H9 (cell line): ENCODE data around the gene MGAT4A. TPM values are rescaled to one million over a fixed set of nuclear protein-coding genes. Genes with fewer than 3 reads are reported as not detected.

Experiments
- DNase-seq: peaks from one replicate; pipeline ENCODE4 v3.0.0-alpha.2; 2017
- H2AFZ ChIP-seq: one replicate; pipeline ENCODE4 v1.6.1; 2013; ENCODE audit warnings: mild to moderate bottlenecking, low read length, control low read depth, moderate library complexity
- H2AK5ac ChIP-seq: 2 replicates; pipeline ENCODE4 v1.6.1; 2013; ENCODE audit warnings: low read length, control low read depth, mixed read lengths; ENCODE audit not compliant: insufficient read length
- H2BK120ac ChIP-seq: one replicate; pipeline ENCODE4 v1.6.1; 2013; ENCODE audit warnings: low read depth, mild to moderate bottlenecking, low read length, control low read depth, inconsistent platforms; ENCODE audit not compliant: poor library complexity, severe bottlenecking
- H2BK12ac ChIP-seq: 2 replicates; pipeline ENCODE4 v1.6.1; 2013; ENCODE audit warnings: low read length, control low read depth, mixed read lengths, low read depth; ENCODE audit not compliant: insufficient read length
- H2BK15ac ChIP-seq: 2 replicates; pipeline ENCODE4 v1.6.1; 2013; ENCODE audit warnings: low read depth, low read length, control low read depth
- H2BK20ac ChIP-seq: one replicate; pipeline ENCODE4 v1.6.1; 2013; ENCODE audit warnings: low read depth, mild to moderate bottlenecking, low read length, control low read depth, inconsistent platforms; ENCODE audit not compliant: poor library complexity, severe bottlenecking
- H2BK5ac ChIP-seq: 2 replicates; pipeline ENCODE4 v1.6.1; 2013; ENCODE audit warnings: low read length, control low read depth, mixed read lengths; ENCODE audit not compliant: insufficient read length
- H3K14ac ChIP-seq: 2 replicates; pipeline ENCODE4 v1.6.1; 2013; ENCODE audit warnings: low read length, control low read depth; ENCODE audit not compliant: insufficient read depth
- H3K18ac ChIP-seq: 2 replicates; pipeline ENCODE4 v1.6.1; 2013; ENCODE audit warnings: low read depth, mild to moderate bottlenecking, mixed read lengths, low read length, control low read depth; ENCODE audit not compliant: insufficient read length
- H3K23ac ChIP-seq: 2 replicates; pipeline ENCODE4 v1.6.1; 2013; ENCODE audit warnings: low read length, control low read depth, mixed read lengths, low read depth; ENCODE audit not compliant: insufficient read length
- H3K23me2 ChIP-seq: 2 replicates; pipeline ENCODE4 v1.6.1; 2013; ENCODE audit warnings: low read depth, mild to moderate bottlenecking, mixed read lengths, low read length, control low read depth; ENCODE audit not compliant: insufficient read length, poor library complexity, severe bottlenecking
- H3K27ac ChIP-seq: 2 replicates; pipeline ENCODE4 v1.5.1; 2013; ENCODE audit warnings: low read length, control low read depth, mixed read lengths, low read depth; ENCODE audit not compliant: insufficient read length
- H3K27me3 ChIP-seq: 2 replicates; pipeline ENCODE4 v1.6.1; 2013; ENCODE audit warnings: low read length, control low read depth, inconsistent platforms; ENCODE audit not compliant: insufficient read depth
- H3K4ac ChIP-seq: 2 replicates; pipeline ENCODE4 v1.6.1; 2013; ENCODE audit warnings: low read depth, mild to moderate bottlenecking, control low read depth, inconsistent platforms, low read length, moderate library complexity
- H3K4me1 ChIP-seq: 2 replicates; pipeline ENCODE4 v1.6.1; 2013; ENCODE audit warnings: low read length, control low read depth, inconsistent platforms; ENCODE audit not compliant: insufficient read depth
- H3K4me2 ChIP-seq: 2 replicates; pipeline ENCODE4 v1.6.1; 2013; ENCODE audit warnings: low read length, control low read depth, mixed read lengths; ENCODE audit not compliant: insufficient read length, insufficient read depth
- H3K56ac ChIP-seq: 2 replicates; pipeline ENCODE4 v1.6.1; 2013; ENCODE audit warnings: low read depth, mild to moderate bottlenecking, mixed read lengths, low read length, control low read depth; ENCODE audit not compliant: insufficient read length
- H3K79me1 ChIP-seq: 2 replicates; pipeline ENCODE4 v1.6.1; 2013; ENCODE audit warnings: low read depth, mild to moderate bottlenecking, moderate library complexity, low read length, control low read depth, inconsistent platforms; ENCODE audit not compliant: insufficient read depth, poor library complexity, severe bottlenecking
- H3K79me2 ChIP-seq: 2 replicates; pipeline ENCODE4 v1.6.1; 2013; ENCODE audit warnings: low read length, control low read depth, inconsistent platforms; ENCODE audit not compliant: insufficient read depth
- H3K9ac ChIP-seq: 2 replicates; pipeline ENCODE4 v1.6.1; 2013; ENCODE audit warnings: low read length, control low read depth, mixed read lengths; ENCODE audit not compliant: insufficient read length; ENCODE audit errors: extremely low read depth
- H3K9me3 ChIP-seq: one replicate; pipeline ENCODE4 v1.6.1; 2013; ENCODE audit warnings: low read depth, low read length, inconsistent platforms; ENCODE audit not compliant: control insufficient read depth
- H3T11ph ChIP-seq: one replicate; pipeline ENCODE4 v1.6.1; 2013; ENCODE audit warnings: mild to moderate bottlenecking, low read length, control low read depth, inconsistent platforms
- H4K20me1 ChIP-seq: one replicate; pipeline ENCODE4 v1.6.1; 2013; ENCODE audit not compliant: control insufficient read depth, insufficient read length, insufficient read depth
- H4K5ac ChIP-seq: 2 replicates; pipeline ENCODE4 v1.6.1; 2013; ENCODE audit warnings: low read depth, mild to moderate bottlenecking, mixed read lengths, low read length, control low read depth; ENCODE audit not compliant: insufficient read length
- H4K8ac ChIP-seq: replicated peaks from 2 replicates; pipeline ENCODE4 v1.6.1; 2013; ENCODE audit warnings: low read length, control low read depth, mixed read lengths, low read depth; ENCODE audit not compliant: insufficient read length
- H4K91ac ChIP-seq: 2 replicates; pipeline ENCODE4 v1.6.1; 2013; ENCODE audit warnings: low read depth, mild to moderate bottlenecking, moderate library complexity, mixed read lengths, low read length, control low read depth; ENCODE audit not compliant: insufficient read length
- H3K27ac Mint-ChIP-seq, 3 experiments: 2 replicates in 2 of 3; 3 replicates in 1 of 3; pipeline ENCODE4 v1.8.0; 2020 to 2021; ENCODE audit warnings: mixed read lengths in 3 of 3, mild to moderate bottlenecking in 1 of 3, moderate library complexity in 1 of 3
- H3K27me3 Mint-ChIP-seq: 2 replicates; pipeline ENCODE4 v1.8.0; 2021; ENCODE audit warnings: low read depth, mild to moderate bottlenecking, moderate library complexity, mixed read lengths
- H3K36me3 Mint-ChIP-seq, 3 experiments: 2 replicates in 2 of 3; 3 replicates in 1 of 3; pipeline ENCODE4 v1.8.0; 2020 to 2021; ENCODE audit warnings: low read depth in 3 of 3, mixed read lengths in 3 of 3; ENCODE audit not compliant: insufficient read depth in 1 of 3
- H3K4me1 Mint-ChIP-seq, 2 experiments: 2 replicates each; pipeline ENCODE4 v1.8.0; 2020; ENCODE audit warnings: mixed read lengths in 2 of 2
- H3K4me3 Mint-ChIP-seq, 2 experiments: 2 replicates in 1 of 2; 3 replicates in 1 of 2; pipeline ENCODE4 v1.8.0; 2020 to 2021; ENCODE audit warnings: mild to moderate bottlenecking in 2 of 2, mixed read lengths in 2 of 2, moderate library complexity in 1 of 2
- H3K9me3 Mint-ChIP-seq, 2 experiments: 2 replicates in 1 of 2; 3 replicates in 1 of 2; pipeline ENCODE4 v1.8.0; 2020; ENCODE audit warnings: mild to moderate bottlenecking in 2 of 2, mixed read lengths in 2 of 2, moderate library complexity in 1 of 2
- CTCF ChIP-seq: fragments of 200-600 bp; sonication (generic); conservative IDR thresholded peaks from 3 replicates; pipeline ENCODE4 v1.8.0; 2021; ENCODE audit warnings: antibody characterized with exemption, mild to moderate bottlenecking
- WGBS: extraction: QIAGEN DNeasy Blood & Tissue Kit; methylation state at CpG from one replicate; pipeline ENCODE4 v1.1.7; 2013; ENCODE audit warnings: missing lambda C conversion rate, low lambda C conversion rate, mixed read lengths; ENCODE audit not compliant: insufficient read length; ENCODE audit errors: extremely low coverage; 5-methylcytosine and 5-hydroxymethylcytosine counted together
- total RNA-seq: library from RNA; stranded (reverse); gene quantifications from 2 replicates; pipeline ENCODE4 v1.2.1, GENCODE V29; 2021

MGAT4A gene
- total RNA-seq, 1 experiment from 2014 or later: 3.5 TPM

GRCh38 chr2:98607741-98608115, 123.2 kb downstream of the MGAT4A start:
- Histone ChIP-seq H2AK5ac (no peak overlapping the region), H4K5ac (no peak overlapping the region), H2BK120ac (no peak overlapping the region), H3K4ac (no peak overlapping the region), H3K9ac (peak overlapping the region; percentile 86), H3K27me3 (no peaks in the 10 kb centered on the region), H2BK15ac (no peak overlapping the region), H3K23me2 (peaks cover 14% of the 10 kb centered on the region), H4K91ac (no peak overlapping the region), H3T11ph (no peak overlapping the region), H3K27ac (no peak overlapping the region), H4K20me1 (peaks cover 4% of the 10 kb centered on the region), H3K56ac (no peak overlapping the region), H4K8ac (no peak overlapping the region), H3K79me1 (peaks cover 7% of the 10 kb centered on the region), H3K9me3 (no peaks in the 10 kb centered on the region), H2BK5ac (no peak overlapping the region), H3K18ac (no peak overlapping the region), H2BK12ac (no peak overlapping the region), H3K4me2 (peak overlapping the region; percentile 97), H3K4me1 (no peaks in the 10 kb centered on the region; the same call in 1 of the 2 replicates), H3K79me2 (peaks cover 15% of the 10 kb centered on the region; the same call in 1 of the 2 replicates), H3K23ac (no peak overlapping the region), H3K14ac (peak overlapping the region; percentile 84; the same call in 1 of the 2 replicates), H2AFZ (no peak overlapping the region), H2BK20ac (no peak overlapping the region)
- H3K4me1 Mint-ChIP-seq: peaks cover 18 to 21% of the 10 kb centered on the region in 2 experiments
- no peak for TF ChIP-seq CTCF
- H3K27me3 Mint-ChIP-seq: no peaks in the 10 kb centered on the region
- H3K4me3 Mint-ChIP-seq: peak overlapping the region; percentile 85 to 86
- peaks cover 4 to 35% (median 34%) of the 10 kb centered on the region in 3 experiments; a peak in 6 of 7 replicates for H3K36me3 Mint-ChIP-seq
- WGBS: no CpG with 5 or more reads among the region's 7 CpGs
- H3K9me3 Mint-ChIP-seq: no peaks in the 10 kb centered on the region
- peak overlapping the region; percentile 44 to 96 (median 89) for H3K27ac Mint-ChIP-seq
- DNase-seq: no peak
